ENCODE results near the gene NRP2. TPM values are rescaled to one million over a fixed set of nuclear protein-coding genes. Genes with fewer than 3 reads are reported as not detected.

Gene NRP2
- total RNA-seq, 1 experiment from 2014 or later: 69.1 TPM

GRCh38 chr2:205758500-205758899 is 76.2 kb downstream of the NRP2 start:
- in situ Hi-C loops (cut with HindIII; ENCODE audit: low pct_unique_long_range_greater_than_20kb, low sequenced_read_pairs): no loop called here
- DNase-seq (ENCODE audit: low read depth): no peak

- in situ Hi-C loops (cut with HindIII; ENCODE audit: low pct_unique_long_range_greater_than_20kb, low sequenced_read_pairs): no loop called here
- DNase-seq (ENCODE audit: low read depth): no peak
Observed at GRCh38 chr2:205759257-205759656, 77.0 kb downstream of the NRP2 start.

GRCh38 chr2:205759732-205760131 is 77.4 kb downstream of the NRP2 start:
- DNase-seq (ENCODE audit: low read depth): no peak
- in situ Hi-C loops (cut with HindIII; ENCODE audit: low pct_unique_long_range_greater_than_20kb, low sequenced_read_pairs): no loop called here

GRCh38 chr2:205760157-205760556 is 77.9 kb downstream of the NRP2 start:
- no peak for DNase-seq (ENCODE audit: low read depth)
- in situ Hi-C loops (cut with HindIII; ENCODE audit: low pct_unique_long_range_greater_than_20kb, low sequenced_read_pairs): no loop called here

- in situ Hi-C loops (cut with HindIII; ENCODE audit: low pct_unique_long_range_greater_than_20kb, low sequenced_read_pairs): no loop called here
- DNase-seq (ENCODE audit: low read depth): no peak
Observed at GRCh38 chr2:205761421-205761820, 79.1 kb downstream of the NRP2 start.

- in situ Hi-C loops (cut with HindIII; ENCODE audit: low pct_unique_long_range_greater_than_20kb, low sequenced_read_pairs): no loop called here
- DNase-seq (ENCODE audit: low read depth): no peak
Observed at GRCh38 chr2:205762881-205763280, 80.6 kb downstream of the NRP2 start.

GRCh38 chr2:205763708-205764211 is 81.5 kb downstream of the NRP2 start:
- in situ Hi-C loops (cut with HindIII; ENCODE audit: low pct_unique_long_range_greater_than_20kb, low sequenced_read_pairs): no loop called here
- peak; percentile 72 for DNase-seq (ENCODE audit: low read depth)

GRCh38 chr2:205764270-205764746 is 82.0 kb downstream of the NRP2 start:
- in situ Hi-C loops (cut with HindIII; ENCODE audit: low pct_unique_long_range_greater_than_20kb, low sequenced_read_pairs): no loop called here
- no peak for DNase-seq (ENCODE audit: low read depth)

GRCh38 chr2:205765151-205765550 is 82.8 kb downstream of the NRP2 start:
- in situ Hi-C loops (cut with HindIII; ENCODE audit: low pct_unique_long_range_greater_than_20kb, low sequenced_read_pairs): no loop called here
- no peak for DNase-seq (ENCODE audit: low read depth)

GRCh38 chr2:205766779-205767359 is 84.6 kb downstream of the NRP2 start:
- peak; percentile 54 for DNase-seq (ENCODE audit: low read depth)
- in situ Hi-C loops (cut with HindIII; ENCODE audit: low pct_unique_long_range_greater_than_20kb, low sequenced_read_pairs): no loop called here

GRCh38 chr2:205767617-205768016 is 85.3 kb downstream of the NRP2 start:
- DNase-seq (ENCODE audit: low read depth): no peak
- in situ Hi-C loops (cut with HindIII; ENCODE audit: low pct_unique_long_range_greater_than_20kb, low sequenced_read_pairs): no loop called here

GRCh38 chr2:205768341-205768740 is 86.0 kb downstream of the NRP2 start:
- DNase-seq (ENCODE audit: low read depth): no peak
- in situ Hi-C loops (cut with HindIII; ENCODE audit: low pct_unique_long_range_greater_than_20kb, low sequenced_read_pairs): no loop called here

GRCh38 chr2:205768815-205769494 is 86.7 kb downstream of the NRP2 start:
- no peak for DNase-seq (ENCODE audit: low read depth)
- in situ Hi-C loops (cut with HindIII; ENCODE audit: low pct_unique_long_range_greater_than_20kb, low sequenced_read_pairs): no loop called here

- peak; percentile 42 for DNase-seq (ENCODE audit: low read depth)
- in situ Hi-C loops (cut with HindIII; ENCODE audit: low pct_unique_long_range_greater_than_20kb, low sequenced_read_pairs): no loop called here
Observed at GRCh38 chr2:205769495-205769850, 87.2 kb downstream of the NRP2 start.

GRCh38 chr2:205769879-205770278 is 87.6 kb downstream of the NRP2 start:
- in situ Hi-C loops (cut with HindIII; ENCODE audit: low pct_unique_long_range_greater_than_20kb, low sequenced_read_pairs): no loop called here
- DNase-seq (ENCODE audit: low read depth): no peak

- in situ Hi-C loops (cut with HindIII; ENCODE audit: low pct_unique_long_range_greater_than_20kb, low sequenced_read_pairs): no loop called here
- DNase-seq (ENCODE audit: low read depth): no peak
Observed at GRCh38 chr2:205770577-205770976, 88.3 kb downstream of the NRP2 start.

GRCh38 chr2:205771031-205771430 is 88.7 kb downstream of the NRP2 start:
- in situ Hi-C loops (cut with HindIII; ENCODE audit: low pct_unique_long_range_greater_than_20kb, low sequenced_read_pairs): no loop called here
- no peak for DNase-seq (ENCODE audit: low read depth)

GRCh38 chr2:205771666-205772065 is 89.4 kb downstream of the NRP2 start:
- no peak for DNase-seq (ENCODE audit: low read depth)
- in situ Hi-C loops (cut with HindIII; ENCODE audit: low pct_unique_long_range_greater_than_20kb, low sequenced_read_pairs): no loop called here

- in situ Hi-C loops (cut with HindIII; ENCODE audit: low pct_unique_long_range_greater_than_20kb, low sequenced_read_pairs): no loop called here
Observed at GRCh38 chr2:205772983-205773382, 90.7 kb downstream of the NRP2 start.

GRCh38 chr2:205773989-205774388 is 91.7 kb downstream of the NRP2 start:
- no peak for DNase-seq (ENCODE audit: low read depth)
- in situ Hi-C loops (cut with HindIII; ENCODE audit: low pct_unique_long_range_greater_than_20kb, low sequenced_read_pairs): no loop called here

More at GRCh38 chr2:205772983-205773382, 90.7 kb downstream of the NRP2 start:
- DNase-seq (ENCODE audit: low read depth): no peak
